Prostate gland (tissue), 2 donors: ENCODE data around the gene JAK1.

Experiments used
- CTCF ChIP-seq, 4 experiments: fragments of 200-600 bp in 2 of 4; fragments of 450-650 bp in 2 of 4; sonication (generic) in 2 of 4; IDR thresholded peaks; 1 replicate in 3 of 4; 2 replicates in 1 of 4; pipeline ENCODE4 v1.5.1; 2016 to 2019; ENCODE audit warnings: antibody characterized with exemption in 4 of 4, mild to moderate bottlenecking in 2 of 4, moderate library complexity in 2 of 4
- POLR2A ChIP-seq: fragments of 450-650 bp; IDR thresholded peaks from one replicate; pipeline ENCODE4 v1.6.1; 2016; ENCODE audit warnings: antibody characterized with exemption, mild to moderate bottlenecking

- TF ChIP-seq CTCF (IDR thresholded peaks at IDR 0.05): no peak
- TF ChIP-seq POLR2A: no peak
Measured at GRCh38 chr1:64884261-64885040, 81.9 kb downstream of the JAK1 start.
